A549 treated with Hydrocortisone at 1 μM for 4 hours (cell line): ENCODE data around the gene ACTN1. TPM values are rescaled to one million over a fixed set of nuclear protein-coding genes. Genes with fewer than 3 reads are reported as not detected.

ENCODE experiments used
- total RNA-seq: library from RNA; stranded (reverse); fragments of 200-300 nt; extraction: Qiagen RNA extraction; gene quantifications from 5 replicates; pipeline ENCODE4 v1.2.3, GENCODE V29; 2022

The ACTN1 gene
- 180 to 230 TPM (median 200 TPM) in 5 replicates for total RNA-seq

DNA sequence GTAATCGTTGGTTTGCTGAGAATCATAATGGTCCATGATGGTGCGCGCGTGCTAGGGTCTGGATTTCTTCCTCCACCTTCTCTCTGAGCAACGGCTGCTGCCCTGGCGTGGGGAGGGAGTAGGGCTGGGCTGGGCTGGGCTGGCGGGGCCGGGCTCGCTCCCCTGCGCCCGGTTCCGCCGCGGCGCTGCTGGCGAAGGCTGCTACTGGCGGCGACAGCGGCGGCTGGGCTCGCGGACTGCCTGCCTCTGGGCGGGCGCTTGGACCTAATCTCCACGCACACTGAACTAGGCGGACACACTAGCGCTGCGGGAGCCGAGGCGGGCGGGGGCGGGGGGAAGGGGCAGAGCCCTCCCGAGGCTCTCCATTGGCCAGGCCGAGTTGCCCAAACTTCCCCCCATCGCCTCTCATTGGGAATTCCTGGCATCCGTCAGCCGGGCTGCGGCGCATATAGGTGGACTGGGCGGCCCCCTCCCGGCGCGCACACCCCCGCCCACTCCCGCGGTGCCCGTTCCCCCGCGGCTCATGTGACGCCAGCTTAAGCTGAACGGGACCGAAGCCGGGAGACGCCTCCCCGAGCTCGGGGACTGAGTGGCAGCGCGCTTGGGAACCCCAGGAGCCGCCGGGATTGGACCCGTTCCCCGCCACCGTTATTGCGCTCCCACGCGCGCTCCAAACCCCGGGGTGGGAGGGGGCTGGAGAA is at the start of gene ACTN1:
ACTN1 (minus strand) TSS at position 282 of the 701 bp plus-strand sequence; CDS start at position 36, 246 bp downstream.

Other genes starting within 250 kb of the ACTN1 start
- gene ZFP36L1, start 186.2 kb downstream of the ACTN1 start, total RNA-seq: 122 to 264 TPM (median 184 TPM) in 5 replicates
- 14.5 to 20.6 TPM (median 18.8 TPM) in 5 replicates for gene DCAF5, start 173.8 kb upstream of the ACTN1 start, total RNA-seq
- 11.9 to 16.4 TPM (median 12.8 TPM) in 5 replicates for gene EXD2, start 212.2 kb upstream of the ACTN1 start, total RNA-seq